ENCODE measurements around the gene TMEM94.

GRCh38 chr17:75486151-75486550 is 29.7 kb downstream of the TMEM94 start:
- no peak for TF ChIP-seq POLR2A (IDR thresholded peaks at IDR 0.05; ENCODE audit: low read depth, low read length)
- no peak for TF ChIP-seq CTCF (conservative IDR thresholded peaks at IDR 0.05; ENCODE audit: low read depth, low read length)
- no peak for TF ChIP-seq RCOR1 (IDR thresholded peaks at IDR 0.05; ENCODE audit: insufficient replicate concordance, low read length)
- no peak for TF ChIP-seq BHLHE40 (IDR thresholded peaks at IDR 0.05; ENCODE audit: low read depth, low read length)
- no peak for TF ChIP-seq MAFK (IDR thresholded peaks at IDR 0.05; ENCODE audit: low read depth, low read length)

Measured in IMR-90 (cell line).